Measurements from ENCODE around the gene LRMDA.

Gene LRMDA

DNA sequence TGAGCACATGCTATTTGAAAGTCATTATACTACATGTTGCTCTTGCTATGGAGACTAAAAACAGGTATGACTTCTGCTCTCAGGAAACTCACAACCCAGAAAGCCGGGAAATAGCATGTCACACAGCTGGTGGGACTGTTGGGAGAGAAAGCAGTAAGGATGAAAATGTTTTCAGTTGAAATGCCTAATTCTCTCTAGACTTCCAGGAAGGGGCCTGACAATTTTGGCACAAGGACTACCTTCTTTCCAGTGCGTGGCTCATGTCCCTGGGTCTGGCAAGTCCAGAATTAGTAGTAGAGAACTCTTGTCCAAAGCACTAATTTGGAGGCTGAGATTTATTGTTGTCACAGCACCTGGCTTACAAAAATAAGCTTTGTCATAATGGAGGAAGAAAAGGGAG is 567.6 kb downstream of the LRMDA start:
- DNase-seq (ENCODE audit: low spot score), result no peak

DNA sequence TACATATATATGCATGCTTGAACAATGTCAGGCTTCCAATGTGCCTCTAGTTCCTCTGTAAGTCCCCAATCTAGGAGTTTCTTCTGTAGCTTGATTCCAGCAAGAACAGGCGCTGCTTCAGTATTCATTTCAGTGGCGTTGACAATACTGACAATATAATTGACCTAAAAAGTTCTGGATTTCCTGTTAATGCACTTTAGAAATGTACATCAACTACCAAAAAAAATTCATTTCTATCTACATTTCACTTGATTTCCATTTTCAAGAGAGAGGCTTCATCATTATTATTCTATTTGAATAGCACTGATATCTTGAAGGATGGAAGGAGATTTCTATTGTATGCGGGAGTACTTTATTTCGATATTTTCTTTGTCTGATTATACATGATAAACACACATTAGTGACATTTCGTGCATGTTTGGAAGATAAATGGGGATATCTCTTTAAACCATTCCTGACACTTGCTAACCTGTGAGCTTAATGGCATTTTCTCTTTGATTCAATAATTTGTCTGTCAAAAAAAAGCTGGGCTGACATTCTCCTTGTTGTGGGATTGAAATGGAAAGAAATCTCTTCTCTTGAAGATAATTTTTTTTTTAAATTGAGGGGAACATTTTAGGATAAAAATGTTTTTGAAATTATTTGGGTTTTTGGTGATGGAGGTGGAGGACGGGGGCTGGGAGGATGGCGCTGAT is 568.2 kb downstream of the LRMDA start:
- DNase-seq (ENCODE audit: low spot score), result no peak

DNA sequence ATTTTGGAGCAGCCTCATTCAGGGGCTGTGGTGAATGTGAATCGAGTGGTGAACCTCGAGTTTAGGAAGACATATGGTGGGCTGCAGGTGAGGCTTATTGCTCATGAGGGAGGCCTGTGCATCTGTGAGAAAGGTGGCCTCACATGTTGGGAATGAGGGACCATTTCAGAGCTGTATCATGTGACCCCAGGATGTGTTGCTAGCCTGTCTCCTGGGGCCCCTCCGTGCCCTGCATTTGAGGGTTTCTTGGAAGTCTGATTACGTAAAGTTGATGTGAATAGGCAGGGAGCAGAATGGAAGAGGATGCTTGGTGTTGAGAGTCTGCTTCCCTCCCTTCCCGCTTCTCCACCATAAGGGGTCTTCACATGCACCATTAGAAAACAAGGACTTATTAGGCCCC is 569.1 kb downstream of the LRMDA start:
- DNase-seq (ENCODE audit: low spot score), result no peak

DNA sequence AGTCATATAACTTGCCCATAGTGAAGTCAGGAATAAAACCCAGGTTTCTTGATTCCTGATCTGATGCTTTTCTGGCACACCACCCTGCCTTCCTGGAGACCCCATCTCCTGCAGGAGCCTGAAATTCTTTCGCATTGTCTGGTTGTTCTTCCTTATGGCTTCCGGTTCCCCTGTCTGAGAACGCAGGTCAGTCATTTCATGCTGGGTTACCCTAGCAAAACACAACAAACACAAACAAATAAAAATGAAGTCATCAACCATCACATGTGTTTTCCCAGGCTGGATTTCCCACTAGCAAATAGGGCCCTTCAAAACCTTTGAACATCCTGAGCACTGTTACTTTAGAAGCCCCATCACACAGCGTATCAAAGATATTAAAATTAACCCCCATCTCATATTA is 569.6 kb downstream of the LRMDA start:
- DNase-seq (ENCODE audit: low spot score), result no peak

DNA sequence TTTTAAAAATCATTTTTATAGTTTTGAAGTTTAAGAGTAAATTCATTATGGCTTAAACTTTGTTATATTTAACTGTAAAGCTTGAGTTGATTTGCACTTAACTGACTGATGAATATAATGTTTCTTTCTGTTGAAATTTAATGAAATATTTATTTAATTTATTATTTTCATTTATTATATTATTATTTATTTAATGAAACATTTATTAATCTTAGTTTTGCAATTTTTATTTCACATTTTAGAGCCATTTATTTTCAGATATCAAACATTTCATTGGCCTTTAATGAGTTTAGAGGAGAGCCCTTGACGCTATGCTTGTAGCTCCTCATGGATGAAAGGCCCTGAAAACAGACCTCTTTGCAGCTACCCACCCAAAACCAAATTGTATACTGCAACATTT is 570.0 kb downstream of the LRMDA start:
- DNase-seq (ENCODE audit: low spot score), result no peak

DNA sequence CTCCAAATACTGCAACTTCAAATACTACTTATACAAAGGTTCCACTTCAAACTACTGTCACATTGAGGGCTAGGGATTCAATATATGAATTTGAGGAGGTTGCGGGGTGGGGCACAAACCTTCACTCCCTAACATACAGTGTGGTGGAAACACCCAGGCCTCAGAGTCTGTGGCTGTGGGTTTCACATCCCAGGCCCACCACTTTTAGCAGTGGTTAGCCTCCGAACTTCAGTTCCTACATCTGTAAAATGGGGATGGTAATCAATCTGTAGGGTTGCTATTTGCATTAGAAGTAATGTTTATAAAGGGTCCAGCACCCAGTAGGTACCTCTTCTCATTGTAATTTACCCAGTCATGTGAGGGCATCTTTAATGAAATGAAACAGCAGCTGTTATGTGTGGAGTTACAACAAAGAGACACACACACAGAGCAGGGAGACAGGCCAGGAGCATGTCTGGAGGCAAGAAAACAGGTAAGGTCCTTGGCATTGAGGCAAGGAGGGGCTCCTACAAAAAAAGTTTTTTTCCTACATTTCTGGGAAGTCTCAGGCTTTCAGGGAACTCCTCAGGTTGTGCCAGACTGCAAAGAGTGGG is 570.9 kb downstream of the LRMDA start:
- DNase-seq (ENCODE audit: low spot score), result no peak

DNA sequence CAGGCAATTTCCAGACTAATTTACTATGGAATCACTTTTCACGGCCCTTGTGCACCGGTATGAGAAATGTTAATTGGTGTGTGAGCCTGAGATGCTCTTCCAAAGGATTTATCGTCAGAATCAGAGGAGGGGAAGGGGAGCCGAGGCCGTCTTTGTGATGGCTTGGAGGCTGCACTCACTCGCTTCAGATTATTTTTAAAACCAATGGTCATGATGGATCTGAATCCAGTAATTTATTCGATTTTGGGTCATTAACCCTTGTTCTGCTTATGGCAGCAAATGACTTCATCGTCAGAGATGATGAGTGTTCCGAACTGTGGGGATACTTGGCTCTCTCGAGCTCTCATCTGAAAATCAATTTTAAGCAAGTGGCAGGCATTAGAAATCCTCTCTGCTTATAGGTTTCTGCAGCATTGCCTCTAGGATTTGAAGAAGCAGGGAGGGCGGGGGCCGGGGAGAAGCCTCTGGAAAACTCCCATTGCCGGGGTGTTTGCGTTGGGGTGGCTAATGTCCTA is 576.3 kb downstream of the LRMDA start:
- no peak for DNase-seq (ENCODE audit: low spot score)

DNA sequence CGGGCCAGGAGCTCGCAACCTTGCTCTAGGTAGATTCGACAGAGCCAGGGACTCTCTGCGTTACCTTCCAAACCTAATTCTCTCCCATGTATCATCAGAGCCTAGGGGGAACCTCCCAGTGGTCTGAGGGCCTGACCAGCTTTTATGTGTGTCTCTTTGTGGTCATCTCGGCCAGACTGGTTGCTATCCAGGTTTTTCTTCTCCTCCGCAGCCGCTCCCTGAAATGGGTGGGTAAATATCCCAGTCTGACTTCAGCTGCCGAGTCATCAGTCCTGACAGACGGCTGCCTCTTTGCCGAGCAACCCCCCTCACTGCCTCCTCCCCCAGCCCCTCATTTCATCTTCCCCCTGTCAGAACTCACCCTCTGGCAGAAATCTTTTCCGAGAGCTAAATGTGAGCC is 578.1 kb downstream of the LRMDA start:
- DNase-seq (ENCODE audit: low spot score), result no peak

DNA sequence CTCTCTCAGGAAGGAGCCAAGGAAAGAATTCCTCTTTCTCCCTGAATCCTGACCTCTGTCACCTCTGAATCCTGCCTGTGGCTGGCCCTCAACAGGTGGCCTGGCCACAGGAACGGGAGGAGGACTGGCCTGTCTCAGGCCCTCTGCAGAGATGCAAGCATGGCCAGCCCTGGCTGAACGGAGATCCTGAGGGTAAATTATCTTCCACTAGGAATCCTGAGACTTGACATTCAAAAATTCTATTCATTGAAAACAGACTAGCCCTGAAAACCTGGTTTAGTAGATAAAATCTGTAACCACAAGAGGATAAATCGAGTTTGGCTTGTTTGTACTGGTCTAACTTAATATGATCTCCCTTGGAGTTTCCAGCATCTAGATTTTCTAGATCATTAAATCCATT is 579.3 kb downstream of the LRMDA start:
- DNase-seq (ENCODE audit: low spot score), result no peak

DNA sequence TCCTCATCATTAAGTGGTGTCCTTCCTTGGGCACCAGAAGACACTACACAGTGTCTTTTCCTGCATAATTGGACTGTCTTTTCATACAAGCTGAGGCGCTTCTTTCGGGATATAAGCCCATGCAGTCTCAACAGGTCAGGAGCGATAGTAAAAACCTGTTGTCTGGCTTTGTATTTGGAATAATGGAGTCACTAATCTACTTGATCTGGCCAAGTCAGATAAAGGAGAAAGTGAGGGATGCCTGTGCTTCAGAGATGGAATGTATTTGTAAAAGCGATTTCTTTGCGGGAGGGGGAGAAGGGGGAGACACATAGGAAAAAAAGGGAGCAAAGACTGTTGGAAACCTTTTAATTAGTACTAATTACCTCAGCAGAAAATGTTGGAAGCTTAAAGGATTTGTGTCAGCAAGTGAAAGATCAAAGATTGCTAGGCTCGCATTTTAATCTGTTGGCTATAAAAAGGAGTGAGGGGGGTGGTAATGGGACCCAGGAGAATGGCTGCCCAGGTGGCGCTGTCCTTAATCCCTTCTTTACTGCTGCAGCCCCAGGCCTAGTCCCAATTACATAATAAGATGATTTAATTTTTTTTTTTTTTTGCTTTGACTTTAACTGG is 581.4 kb downstream of the LRMDA start:
- DNase-seq (ENCODE audit: low spot score), result no peak

DNA sequence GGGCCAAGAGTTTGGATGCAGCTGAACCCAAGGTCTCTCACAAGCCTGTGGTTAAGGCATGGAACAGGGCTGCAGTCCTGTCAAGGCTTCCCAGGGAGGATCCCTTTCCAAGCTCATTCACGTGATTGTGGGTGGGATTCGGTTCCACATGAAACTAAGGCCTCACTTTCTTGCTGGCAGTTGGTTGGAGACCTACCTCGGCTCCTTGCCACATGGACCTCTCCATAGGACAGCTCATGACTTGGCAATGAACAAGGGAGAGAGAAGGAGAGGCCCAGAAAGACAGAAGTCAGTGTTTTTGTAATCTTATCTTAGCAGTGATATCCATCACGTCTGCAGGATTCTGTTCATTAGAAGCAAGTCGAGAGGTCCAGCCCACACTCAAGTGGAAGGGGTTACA is 583.8 kb downstream of the LRMDA start:
- DNase-seq (ENCODE audit: low spot score), result no peak

DNA sequence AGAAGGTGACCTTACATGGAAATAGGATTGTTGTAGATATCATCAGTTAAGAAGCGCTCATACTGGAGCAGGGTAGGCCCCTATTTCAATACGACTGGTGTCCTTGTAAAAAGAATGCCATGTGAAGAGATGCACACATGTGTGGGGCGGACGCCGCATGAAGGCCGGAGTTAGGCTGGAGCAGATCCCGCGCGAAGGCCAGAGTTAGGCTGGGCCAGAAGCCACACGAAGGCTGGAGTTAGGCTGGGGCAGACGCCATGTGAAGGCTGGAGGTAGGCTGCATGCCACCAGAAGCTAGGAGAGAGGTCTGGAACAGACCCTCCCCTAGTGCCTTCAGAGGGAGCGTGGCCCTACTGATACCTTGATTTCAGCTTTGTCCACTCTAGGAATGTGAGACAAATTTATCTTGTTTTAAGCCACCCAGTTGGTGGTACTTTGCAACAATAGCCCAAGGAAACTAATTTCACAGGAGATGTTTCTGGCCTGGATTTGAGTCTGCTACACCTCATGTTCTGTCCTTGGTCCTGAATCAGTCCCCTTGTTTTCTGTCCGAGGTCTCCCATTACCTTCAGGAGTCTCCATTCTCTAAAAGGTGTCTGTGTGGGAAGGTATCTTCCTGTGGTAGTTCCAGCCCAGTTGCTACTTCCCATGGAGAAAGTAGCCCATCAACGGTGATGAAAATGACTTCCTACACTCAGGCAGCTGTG is 585.8 kb downstream of the LRMDA start:
- no peak for DNase-seq (ENCODE audit: low spot score)

DNA sequence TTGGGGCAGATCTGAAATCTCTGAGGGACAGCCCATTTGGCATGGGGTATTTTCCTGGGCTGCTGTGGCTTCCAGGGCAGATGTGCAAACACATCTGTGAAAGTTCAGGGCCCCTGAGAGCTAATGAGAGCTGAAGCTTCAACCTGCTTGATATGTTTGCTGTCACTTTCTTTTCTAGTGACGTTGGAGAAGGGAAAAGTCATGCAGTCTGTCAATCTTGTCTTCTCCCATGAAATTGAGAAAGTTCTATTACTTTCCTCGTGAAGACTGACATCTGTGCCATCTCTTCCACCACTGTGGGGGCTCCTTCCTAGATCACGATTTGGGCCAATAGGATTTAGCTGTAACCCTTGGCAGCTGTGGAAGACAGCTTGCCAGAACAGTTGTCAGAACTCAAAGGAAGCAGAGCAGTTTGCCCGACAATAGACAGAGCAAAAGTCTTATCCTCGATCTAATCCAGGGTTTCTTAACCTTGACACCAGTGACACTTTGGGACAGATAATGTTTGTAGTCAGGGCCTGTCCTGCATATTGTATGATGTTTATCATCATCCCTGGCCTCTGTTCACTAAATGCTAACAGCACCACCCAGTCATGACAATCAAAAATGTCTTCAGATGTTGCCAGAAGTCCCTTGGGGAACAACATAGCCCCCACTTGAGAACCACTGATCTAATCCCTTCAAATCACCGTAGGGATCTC is 586.5 kb downstream of the LRMDA start:
- no peak for DNase-seq (ENCODE audit: low spot score)

DNA sequence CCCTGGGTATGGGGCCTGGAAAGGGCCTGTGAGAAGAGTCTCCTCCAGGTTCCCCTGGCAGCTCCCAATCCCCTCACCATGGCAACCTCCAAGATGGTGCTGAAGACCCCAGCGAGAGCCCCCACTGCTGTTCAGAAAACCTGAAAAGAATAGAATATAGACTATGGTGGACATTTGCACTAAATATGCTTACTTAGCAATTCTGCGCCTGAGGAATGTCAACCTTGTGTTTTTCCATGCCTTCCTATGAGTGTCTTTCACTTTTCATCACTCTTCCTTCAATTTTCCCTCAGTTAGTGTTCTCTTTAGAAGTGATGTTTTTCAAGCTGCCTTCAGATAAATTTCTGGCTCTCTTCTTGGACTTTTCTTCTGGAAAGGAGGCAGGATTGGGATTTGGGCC is 589.2 kb downstream of the LRMDA start:
- DNase-seq (ENCODE audit: low spot score), result no peak

DNA sequence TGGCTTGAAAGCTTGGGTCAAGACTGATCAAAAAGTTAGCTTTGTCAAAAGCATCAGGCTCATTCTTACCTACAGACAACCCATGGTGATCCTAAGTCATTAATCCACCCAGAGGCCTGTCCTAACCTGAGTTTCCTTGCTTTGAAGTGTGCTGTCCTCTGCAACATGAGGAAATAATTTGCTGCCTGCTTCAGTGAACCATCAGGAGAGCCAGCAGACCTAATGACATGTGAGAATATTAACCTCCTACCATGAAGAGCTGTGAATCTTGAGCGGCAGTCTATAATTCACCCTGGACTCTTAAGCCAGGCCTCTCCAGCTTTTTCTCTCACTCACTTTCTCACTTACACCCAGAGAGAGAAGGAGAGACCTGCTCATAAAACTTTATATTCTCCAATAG is 590.0 kb downstream of the LRMDA start:
- DNase-seq (ENCODE audit: low spot score), result no peak

DNA sequence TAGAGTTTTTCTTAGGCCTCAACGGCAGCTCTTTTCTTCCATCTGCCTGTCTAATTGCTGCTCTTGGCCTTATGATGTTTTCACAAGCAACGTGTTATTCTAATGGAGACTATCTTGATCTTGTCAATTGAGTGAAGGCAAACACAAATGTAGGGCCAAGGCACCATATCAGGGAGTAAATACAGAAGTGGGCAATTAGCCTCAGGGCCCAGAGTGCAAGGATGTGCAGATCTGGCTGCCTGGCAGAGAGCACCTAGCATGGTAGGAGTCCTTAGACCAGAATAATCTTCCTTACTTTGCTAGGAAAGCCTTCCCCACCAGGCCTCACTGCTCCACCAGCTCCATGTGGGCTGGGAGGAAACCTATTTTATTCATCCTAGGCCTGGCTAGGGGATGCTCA is 590.9 kb downstream of the LRMDA start:
- DNase-seq (ENCODE audit: low spot score), result no peak

DNA sequence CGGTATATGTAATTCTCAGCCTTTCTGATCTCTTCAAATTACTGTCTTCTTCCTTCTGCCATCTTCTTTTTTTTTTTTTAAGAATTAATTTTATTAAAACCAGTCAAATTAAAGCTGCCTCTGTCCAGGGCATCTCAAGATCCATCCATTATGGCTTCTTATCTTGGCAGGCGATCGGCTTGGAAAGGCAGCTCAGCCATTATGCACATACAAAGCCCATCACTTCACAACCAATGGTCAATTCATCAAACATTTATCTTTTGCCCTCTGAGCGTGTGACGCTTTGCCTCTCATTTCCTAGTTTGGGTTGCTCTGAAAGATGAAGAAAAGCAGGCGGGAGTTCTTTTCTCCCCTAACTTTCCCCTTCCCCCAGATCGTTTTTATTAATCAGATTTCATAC is 591.6 kb downstream of the LRMDA start:
- DNase-seq (ENCODE audit: low spot score), result no peak

DNA sequence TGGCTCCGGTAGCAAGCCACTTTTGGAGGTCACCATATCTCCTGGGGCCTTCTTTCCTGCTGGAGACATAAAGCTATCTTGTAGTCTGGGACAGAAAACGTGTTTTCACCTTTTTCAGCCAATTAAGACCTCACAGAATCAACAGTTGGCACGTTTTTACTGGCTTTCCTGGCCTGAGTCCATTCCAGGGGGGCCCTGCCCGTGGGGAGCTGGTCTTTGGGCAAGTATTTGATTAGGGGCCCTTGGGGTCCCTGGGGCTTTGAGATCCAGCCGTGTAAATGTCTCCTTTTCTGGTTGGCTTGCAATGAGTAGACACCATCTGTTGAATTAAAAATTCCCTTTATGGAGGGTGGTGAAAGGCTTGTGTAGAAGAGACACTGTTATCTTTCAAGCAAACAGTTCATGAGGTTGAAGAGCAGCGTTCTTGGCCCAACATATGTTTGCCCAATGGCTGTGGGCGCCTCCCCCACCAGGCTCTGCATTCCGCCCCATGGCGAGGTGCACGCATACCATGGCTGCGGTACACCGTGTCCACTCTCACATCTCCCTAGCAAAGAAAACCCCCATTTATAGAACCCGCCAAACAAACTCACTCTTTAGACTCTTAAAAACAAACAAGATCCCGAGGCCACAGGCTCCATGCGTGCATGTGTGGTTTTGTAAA is 593.2 kb downstream of the LRMDA start:
- no peak for DNase-seq (ENCODE audit: low spot score)

DNA sequence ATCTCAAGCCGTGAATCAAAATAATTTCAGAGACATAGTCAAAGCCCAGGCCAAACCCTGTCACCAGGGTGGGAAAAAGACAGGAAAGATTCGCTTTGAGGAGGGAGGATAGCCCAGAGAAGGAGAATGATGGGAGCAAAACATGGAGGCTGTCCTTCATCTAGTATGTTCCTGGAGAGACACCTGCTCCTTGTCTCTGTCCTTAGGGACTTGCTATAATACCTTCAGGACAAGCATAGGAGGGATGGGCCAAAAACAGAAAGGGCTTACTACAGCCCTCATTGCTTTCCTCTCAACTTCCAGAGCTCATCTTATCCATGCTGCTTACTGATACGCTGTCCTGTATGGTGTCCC is 593.7 kb downstream of the LRMDA start:
- DNase-seq (ENCODE audit: low spot score), result no peak

DNA sequence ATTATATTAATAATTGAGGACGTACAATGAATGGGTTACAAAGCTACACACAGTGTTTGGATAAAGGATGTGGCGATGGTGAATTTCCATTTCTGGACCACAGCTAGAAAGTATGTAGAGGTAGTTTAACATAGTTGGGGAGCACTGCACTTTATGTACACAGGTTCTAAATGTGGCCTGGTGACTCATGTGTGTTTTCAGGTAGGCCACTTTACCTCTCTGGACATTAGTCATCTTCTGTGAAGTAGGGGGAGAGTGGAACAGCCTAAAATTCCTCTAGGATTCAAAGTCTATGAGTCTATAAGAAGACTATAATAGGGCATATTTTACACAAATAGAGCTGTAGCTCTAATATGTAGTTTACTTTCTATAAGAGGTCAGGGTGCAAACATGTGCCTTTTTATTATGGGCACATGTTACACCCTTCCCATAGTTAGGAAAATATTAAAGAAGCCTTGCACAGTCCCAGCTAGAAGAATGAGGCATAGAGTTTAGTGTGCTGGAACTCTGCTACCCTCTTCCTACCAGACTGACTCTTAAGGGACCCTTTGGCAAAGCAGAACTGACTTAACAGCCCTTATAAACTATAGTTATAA is 594.9 kb downstream of the LRMDA start:
- no peak for DNase-seq (ENCODE audit: low spot score)

DNA sequence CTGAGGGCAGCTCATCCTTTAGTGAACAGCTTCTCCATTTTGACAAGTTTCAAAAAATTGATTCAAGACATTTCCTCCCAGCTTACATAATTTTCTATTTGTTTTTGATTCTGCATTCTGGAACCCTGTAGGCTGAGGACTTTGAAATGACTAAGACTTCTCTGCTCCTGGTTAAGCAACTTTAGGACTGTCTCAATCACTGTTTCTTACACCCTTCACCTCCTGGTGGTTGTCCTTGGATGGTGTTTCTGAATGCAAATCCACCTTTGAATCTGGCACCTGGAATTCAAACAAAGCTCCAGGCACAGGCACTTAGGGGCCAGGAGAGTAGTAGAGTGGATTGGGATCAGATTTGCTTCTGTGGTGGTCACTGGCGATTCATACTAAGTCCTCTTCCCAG is 595.5 kb downstream of the LRMDA start:
- DNase-seq (ENCODE audit: low spot score), result no peak

DNA sequence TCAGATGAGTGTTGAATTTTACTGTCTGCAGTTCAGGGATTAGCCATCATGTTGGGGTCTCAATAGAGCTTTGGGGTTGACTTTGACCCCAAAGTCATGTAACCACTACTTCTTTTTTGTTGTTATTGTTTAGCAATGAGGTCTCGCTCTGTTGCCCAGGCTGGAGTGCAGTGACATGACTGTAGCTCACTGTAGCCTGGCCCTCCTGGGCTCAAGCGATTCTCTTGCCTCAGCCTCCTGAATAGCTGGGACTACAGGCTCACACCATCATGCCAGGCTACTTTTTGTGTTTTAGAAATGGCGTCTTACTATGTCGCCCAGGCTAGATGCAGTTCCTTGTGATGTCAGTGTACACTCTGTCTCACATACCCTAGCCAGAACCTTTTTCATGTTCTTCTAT is 598.4 kb downstream of the LRMDA start:
- DNase-seq (ENCODE audit: low spot score), result no peak

Data from Ammon's horn (tissue), 1 donor.